ENCODE data around the gene CDK14.

Gene CDK14

GRCh38 chr7:90595801-90596670 is at the start of gene CDK14:
TSS of gene CDK14 (plus strand) at chr7:90596321. CDS start at chr7:90596628, 307 bp downstream.
- DNase-seq (ENCODE audit: low read depth) = peak; percentile 78

GRCh38 chr7:90551036-90551435 is 45.1 kb upstream of the CDK14 start:
- DNase-seq (ENCODE audit: low read depth) = peak; percentile 21

GRCh38 chr7:90552521-90552920 is 43.6 kb upstream of the CDK14 start:
- DNase-seq (ENCODE audit: low read depth) = peak; percentile 31

- peak; percentile 31 for DNase-seq (ENCODE audit: low read depth)
These were observed 35.4 kb upstream of the CDK14 start for GRCh38 chr7:90560730-90561129.

GRCh38 chr7:90563286-90563685 is 32.8 kb upstream of the CDK14 start:
- no peak for DNase-seq (ENCODE audit: low read depth)

GRCh38 chr7:90564455-90564854 is 31.7 kb upstream of the CDK14 start:
- DNase-seq (ENCODE audit: low read depth) = no peak

GRCh38 chr7:90568213-90568612 is 27.9 kb upstream of the CDK14 start:
- peak; percentile 49 for DNase-seq (ENCODE audit: low read depth)

GRCh38 chr7:90569368-90569767 is 26.8 kb upstream of the CDK14 start:
- no peak for DNase-seq (ENCODE audit: low read depth)

- DNase-seq (ENCODE audit: low read depth) = peak; percentile 11
These were observed 25.7 kb upstream of the CDK14 start for GRCh38 chr7:90570373-90570959.

- DNase-seq (ENCODE audit: low read depth) = peak; percentile 61
These were observed 21.8 kb upstream of the CDK14 start for GRCh38 chr7:90574146-90574819.

- no peak for DNase-seq (ENCODE audit: low read depth)
These were observed 21.3 kb upstream of the CDK14 start for GRCh38 chr7:90574820-90575187.

- DNase-seq (ENCODE audit: low read depth) = peak; percentile 89
These were observed 16.9 kb upstream of the CDK14 start for GRCh38 chr7:90579181-90579688.

- no peak for DNase-seq (ENCODE audit: low read depth)
These were observed 16.1 kb upstream of the CDK14 start for GRCh38 chr7:90580051-90580450.

- no peak for DNase-seq (ENCODE audit: low read depth)
These were observed 14.0 kb upstream of the CDK14 start for GRCh38 chr7:90582164-90582563.

GRCh38 chr7:90584378-90584777 is 11.7 kb upstream of the CDK14 start:
- DNase-seq (ENCODE audit: low read depth) = no peak

GRCh38 chr7:90586091-90586490 is 10.0 kb upstream of the CDK14 start:
- DNase-seq (ENCODE audit: low read depth) = no peak

GRCh38 chr7:90587766-90588165 is 8.4 kb upstream of the CDK14 start:
- no peak for DNase-seq (ENCODE audit: low read depth)

GRCh38 chr7:90592033-90592432 is 4.1 kb upstream of the CDK14 start:
- DNase-seq (ENCODE audit: low read depth) = no peak

GRCh38 chr7:90593205-90593604 is 2.9 kb upstream of the CDK14 start:
- peak; percentile 26 for DNase-seq (ENCODE audit: low read depth)

GRCh38 chr7:90594751-90595317 is 1.3 kb upstream of the CDK14 start:
- peak; percentile 91 for DNase-seq (ENCODE audit: low read depth)

GRCh38 chr7:90595342-90595800 is 750 bp upstream of the CDK14 start:
- DNase-seq (ENCODE audit: low read depth) = peak; percentile 28

All from iris pigment epithelial cell (primary cell).